Hair follicular keratinocyte (primary cell): Measurements from ENCODE around the gene ZNF134. TPM values are rescaled to one million over a fixed set of nuclear protein-coding genes. Genes with fewer than 3 reads are reported as not detected.

ENCODE experiments used
- total RNA-seq: library from RNA; depleted of rRNA; stranded (reverse); fragments of >200 nt; gene quantifications from 2 replicates; pipeline ENCODE4 v1.2.3, GENCODE V29; 2015

The ZNF134 gene
- total RNA-seq: 11.1 and 17.4 TPM in 2 replicates

GRCh38 chr19:57613941-57614743 lies at the start of gene ZNF134:
ZNF134 (plus strand) TSS chr19:57614242; CDS start chr19:57619469, 5,227 bp downstream.

GRCh38 chr19:57578487-57579205 lies 35.4 kb upstream of the ZNF134 start, which contains the start of gene ZNF416:
ZNF416 (minus strand) TSS chr19:57578911; CDS start chr19:57578704, 207 bp downstream.

GRCh38 chr19:57583521-57584416 lies 30.3 kb upstream of the ZNF134 start, which contains the start of gene ZIK1:
ZIK1 (plus strand) TSS chr19:57584145; CDS start chr19:57584357, 212 bp downstream.

GRCh38 chr19:57599761-57600383 lies 14.2 kb upstream of the ZNF134 start, which contains the start of gene ZNF530:
ZNF530 (plus strand) TSS chr19:57599885; CDS start chr19:57604346, 4,461 bp downstream.

GRCh38 chr19:57632987-57633831 lies 19.2 kb downstream of the ZNF134 start, which contains the start of gene ZNF211:
ZNF211 (plus strand) TSS chr19:57633168; CDS start chr19:57633347, 179 bp downstream.

GRCh38 chr19:57668635-57669034 lies 54.6 kb downstream of the ZNF134 start, which contains the start of gene ZSCAN4:
ZSCAN4 (plus strand) TSS chr19:57668935; CDS start chr19:57676146, 7,211 bp downstream.

Other genes with a start within 250 kb of the ZNF134 start
- 3.2 and 8.4 TPM in 2 replicates for gene ZNF548, start 224.4 kb upstream of the ZNF134 start, total RNA-seq
- 1.9 and 3.3 TPM in 2 replicates for gene ZNF17, start 203.1 kb upstream of the ZNF134 start, total RNA-seq
- 5.0 and 8.7 TPM in 2 replicates for gene ZNF749, start 178.9 kb upstream of the ZNF134 start, total RNA-seq
- 0.49 TPM in 1 of 2 replicates, not detected in the other for gene VN1R1, start 157.1 kb upstream of the ZNF134 start, total RNA-seq
- 7.7 and 8.0 TPM in 2 replicates for gene ZNF772, start 136.7 kb upstream of the ZNF134 start, total RNA-seq
- gene ZNF419, start 126.5 kb upstream of the ZNF134 start, total RNA-seq: 8.1 and 10.0 TPM in 2 replicates
- 6.4 and 11.6 TPM in 2 replicates for gene ZNF773, start 114.3 kb upstream of the ZNF134 start, total RNA-seq
- gene ZNF549, start 86.9 kb upstream of the ZNF134 start, total RNA-seq: 3.5 and 4.7 TPM in 2 replicates
- 3.5 and 5.5 TPM in 2 replicates for gene ZNF550, start 54.4 kb upstream of the ZNF134 start, total RNA-seq
- gene ZNF416, start 35.3 kb upstream of the ZNF134 start, total RNA-seq: 2.2 and 3.0 TPM in 2 replicates
- gene ZIK1, start 30.1 kb upstream of the ZNF134 start, total RNA-seq: 2.3 and 5.9 TPM in 2 replicates
- gene ZNF530, start 14.4 kb upstream of the ZNF134 start, total RNA-seq: 1.6 and 2.3 TPM in 2 replicates
- gene ZNF211, start 18.9 kb downstream of the ZNF134 start, total RNA-seq: 4.6 and 5.2 TPM in 2 replicates
- not detected in 2 replicates for gene ZSCAN4, start 54.7 kb downstream of the ZNF134 start, total RNA-seq
- 3.6 and 5.9 TPM in 2 replicates for gene ZNF551, start 67.7 kb downstream of the ZNF134 start, total RNA-seq
- gene ZNF154, start 95.0 kb downstream of the ZNF134 start, total RNA-seq: 1.0 and 2.0 TPM in 2 replicates
- gene ZNF671, start 113.4 kb downstream of the ZNF134 start, total RNA-seq: 3.6 and 4.5 TPM in 2 replicates
- 5.6 and 6.0 TPM in 2 replicates for gene ZNF776, start 132.6 kb downstream of the ZNF134 start, total RNA-seq
- 4.2 and 7.3 TPM in 2 replicates for gene ZNF586, start 155.4 kb downstream of the ZNF134 start, total RNA-seq
- 3.0 and 6.2 TPM in 2 replicates for gene ZNF552, start 200.7 kb downstream of the ZNF134 start, total RNA-seq
- gene ZNF587B, start 216.1 kb downstream of the ZNF134 start, total RNA-seq: 8.0 and 15.1 TPM in 2 replicates
- 6.6 and 9.5 TPM in 2 replicates for gene ZNF587, start 235.6 kb downstream of the ZNF134 start, total RNA-seq